ENCODE results near the gene PIGU. TPM values are rescaled to one million over a fixed set of nuclear protein-coding genes. Genes with fewer than 3 reads are reported as not detected.

Gene PIGU
- total and polyA plus RNA-seq, 9 of the 15 experiments (the other 6 are each of a cell fraction or from before 2014, with no cell fraction given), result 6.5 to 100 (median 28.1) TPM

- Histone ChIP-seq H3K36me3 (ENCODE audit: control insufficient read depth, insufficient read depth, low read length) (peaks cover 45% of the 10 kb centered on the region), H4K20me1 (replicated peaks; ENCODE audit: control insufficient read depth, insufficient read depth, low read length) (no peaks in the 10 kb centered on the region), H3K79me2 (ENCODE audit: control insufficient read depth, insufficient read depth, low read length) (no peaks in the 10 kb centered on the region), H2AFZ (ENCODE audit: low read depth, low read length) (no peak overlapping the region), H3K9ac (ENCODE audit: insufficient read depth in 1 of 2, low read depth in 2 of 2, low read length in 2 of 2) (no peak overlapping the region), H3K27ac (ENCODE audit: extremely low read depth, low read depth, low read length) (no peak overlapping the region), H3K9me3 (replicated peaks; ENCODE audit: control insufficient read depth, insufficient read depth, low read depth, low read length) (no peaks in the 10 kb centered on the region), H3K27me3 (ENCODE audit: control insufficient read depth in 2 of 2, insufficient read depth in 2 of 2, low read length in 2 of 2) (no peaks in the 10 kb centered on the region), H3K9me1 (ENCODE audit: control insufficient read depth, insufficient read depth, low read length) (no peaks in the 10 kb centered on the region), H3K4me1 (replicated peaks in 1 of 2; ENCODE audit: control insufficient read depth in 2 of 2, insufficient read depth in 2 of 2, low read length in 2 of 2) (no peaks in the 10 kb centered on the region), H3K4me3 (no peak overlapping the region), H3K4me2 (ENCODE audit: insufficient read depth, low read length) (no peak overlapping the region)
- no peak for TF ChIP-seq CHD2 (IDR thresholded peaks at IDR 0.05; ENCODE audit: low read depth, low read length)
- no peak for TF ChIP-seq CGGBP1 (CRISPR knock-in tag; IDR thresholded peaks at IDR 0.05)
- TF ChIP-seq SRSF9 (IDR thresholded peaks at IDR 0.05; ENCODE audit: borderline replicate concordance, low read depth, low read length), result no peak
- TF ChIP-seq ZKSCAN8 (CRISPR knock-in tag; IDR thresholded peaks at IDR 0.05), result no peak
- BruUV-seq (replicated peaks), result no TSS peak
- CTCF ChIA-PET (ENCODE audit: low intra/inter-chr PET ratio), result interaction anchor here (0.7 kb wide), 1 partner anchor 738 kb away, joined by 3 read pairs; no protein-coding TSS in a partner anchor
- POLR2A ChIA-PET, result no interaction called here
- WGBS (ENCODE audit: insufficient coverage, low coverage, missing lambda C conversion rate), result 58% methylated on average over 3 of the region's 3 CpGs
- no peak for ATAC-seq
- intact Hi-C loops (cut with micrococcal nuclease), result no loop called here
- in situ Hi-C loops (cut with MboI), result no loop called here
- FAIRE-seq, result no peak
- DNase-seq (ENCODE audit: extremely low read depth in 1 of 4, low spot score in 3 of 4), result no peak
Measured at GRCh38 chr20:34636648-34637047, 40.2 kb downstream of the PIGU start.

GRCh38 chr20:34634392-34634791 is 42.5 kb downstream of the PIGU start:
- no peak overlapping the region for H3K4me2 ChIP-seq (ENCODE audit: insufficient read depth, low read length)
- 61% methylated on average over 3 of the region's 3 CpGs for WGBS (ENCODE audit: insufficient coverage, low coverage, missing lambda C conversion rate)
- POLR2A ChIA-PET, result interaction anchor here (1.1 kb wide), 1 partner anchor 8 kb away, joined by 4 read pairs; no protein-coding TSS in a partner anchor
- no peak overlapping the region for H2AFZ ChIP-seq (ENCODE audit: low read depth, low read length)
- no peak for ATAC-seq
- no peak for FAIRE-seq
- no peaks in the 10 kb centered on the region for H3K79me2 ChIP-seq (ENCODE audit: control insufficient read depth, insufficient read depth, low read length)
- no peaks in the 10 kb centered on the region for H4K20me1 ChIP-seq (replicated peaks; ENCODE audit: control insufficient read depth, insufficient read depth, low read length)
- no peak overlapping the region for H3K27ac ChIP-seq (ENCODE audit: extremely low read depth, low read depth, low read length)
- peaks cover 44% of the 10 kb centered on the region for H3K36me3 ChIP-seq (ENCODE audit: control insufficient read depth, insufficient read depth, low read length)
- TF ChIP-seq RCOR1 (IDR thresholded peaks at IDR 0.05; ENCODE audit: borderline replicate concordance in 1 of 2, low read depth in 2 of 2, low read length in 2 of 2) (no peak), ZNF3 (CRISPR knock-in tag; IDR thresholded peaks at IDR 0.05) (no peak), CHCHD3 (CRISPR knock-in tag; IDR thresholded peaks at IDR 0.05) (no peak), MCM3 (IDR thresholded peaks at IDR 0.05) (no peak), ZNF764 (CRISPR knock-in tag; IDR thresholded peaks at IDR 0.05; ENCODE audit: low read depth) (no peak), MAFG (tag; conservative IDR thresholded peaks at IDR 0.05) (no peak), JUNB (CRISPR knock-in tag; conservative IDR thresholded peaks at IDR 0.05) (no peak), ZNF12 (CRISPR knock-in tag; IDR thresholded peaks at IDR 0.05) (no peak), RBM25 (IDR thresholded peaks at IDR 0.05; ENCODE audit: low read depth, low read length, severe bottlenecking) (no peak), CREB3 (tag; conservative IDR thresholded peaks at IDR 0.05; ENCODE audit: low read depth) (no peak)
- H3K4me1 ChIP-seq (replicated peaks in 1 of 2; ENCODE audit: control insufficient read depth in 2 of 2, insufficient read depth in 2 of 2, low read length in 2 of 2), result no peaks in the 10 kb centered on the region
- H3K9me3 ChIP-seq (replicated peaks; ENCODE audit: control insufficient read depth, insufficient read depth, low read depth, low read length), result no peaks in the 10 kb centered on the region
- H3K9me1 ChIP-seq (ENCODE audit: control insufficient read depth, insufficient read depth, low read length), result no peaks in the 10 kb centered on the region
- in situ Hi-C loops (cut with MboI) (no loop called here), intact Hi-C loops (cut with micrococcal nuclease) (no loop called here)
- no peak overlapping the region for H3K4me3 ChIP-seq
- no peak for DNase-seq (ENCODE audit: extremely low read depth in 1 of 4, low spot score in 3 of 4)
- BruUV-seq (replicated peaks), result no TSS peak
- H3K27me3 ChIP-seq (ENCODE audit: control insufficient read depth in 2 of 2, insufficient read depth in 2 of 2, low read length in 2 of 2), result no peaks in the 10 kb centered on the region
- H3K9ac ChIP-seq (ENCODE audit: insufficient read depth in 1 of 2, low read depth in 2 of 2, low read length in 2 of 2), result no peak overlapping the region
- CTCF ChIA-PET (ENCODE audit: low intra/inter-chr PET ratio), result no interaction called here

Data from K562 (cell line).